SK-N-SH (cell line): Measurements from ENCODE around the gene ISM1. TPM values are rescaled to one million over a fixed set of nuclear protein-coding genes. Genes with fewer than 3 reads are reported as not detected.

Source experiments
- CTCF ChIA-PET: fragments of 300-600, 350-600 bp; formaldehyde crosslinking; extraction: SDS; loops from one replicate; lab custom pipeline; 2021; lab: Yijun Ruan, JAX
- POLR2A ChIA-PET: fragments of 350-600 bp; sonication (Branson Sonifier 250); formaldehyde crosslinking; extraction: SDS; loops from one replicate; lab custom pipeline; 2020; ENCODE audit warnings: antibody characterized with exemption, inconsistent platforms; lab: Yijun Ruan, JAX
- DNase-seq: peaks from one replicate; pipeline ENCODE4 v3.0.0; 2012
- H2AFZ ChIP-seq: fragments of 200-600 bp; sonication (generic); 2 replicates; pipeline ENCODE4 v1.8.1; 2016; ENCODE audit warnings: antibody characterized with exemption, mild to moderate bottlenecking, low read depth
- H3F3A ChIP-seq: fragments of 200-600 bp; sonication (generic); replicated peaks from 2 replicates; pipeline ENCODE3; 2016; ENCODE audit warnings: antibody characterized with exemption, mild to moderate bottlenecking; ENCODE audit not compliant: insufficient read depth
- H3K27ac ChIP-seq, 2 experiments: fragments of 200-500 bp in 1 of 2; fragments of 200-600 bp in 1 of 2; sonication (Bioruptor generic) in 1 of 2; sonication (generic), shearing (Covaris generic) in 1 of 2; 2 replicates each; pipeline versions ENCODE4 v1.5.1 to v1.6.1; 2014 to 2016; ENCODE audit warnings: low read depth in 2 of 2, inconsistent platforms in 1 of 2, low read length in 1 of 2, mild to moderate bottlenecking in 1 of 2, mixed read lengths in 1 of 2
- H3K27me3 ChIP-seq: fragments of 200-600 bp; sonication (generic), shearing (Covaris generic); 2 replicates; pipeline ENCODE4 v1.6.1; 2016; ENCODE audit warnings: mixed run types; ENCODE audit not compliant: insufficient read depth
- H3K36me3 ChIP-seq, 2 experiments: fragments of 200-500 bp in 1 of 2; fragments of 200-600 bp in 1 of 2; sonication (Bioruptor generic) in 1 of 2; sonication (generic) in 1 of 2; replicated peaks in 1 of 2; 2 replicates each; pipeline versions ENCODE3 to v1.5.1; 2014 to 2016; ENCODE audit warnings: low read length in 1 of 2, mild to moderate bottlenecking in 1 of 2; ENCODE audit not compliant: insufficient read depth in 2 of 2, control insufficient read depth in 1 of 2
- H3K4me1 ChIP-seq, 2 experiments: fragments of 200-500 bp in 1 of 2; fragments of 200-600 bp in 1 of 2; sonication (Bioruptor generic) in 1 of 2; sonication (generic), shearing (Covaris generic) in 1 of 2; 2 replicates each; pipeline versions ENCODE4 v1.5.1 to v1.6.1; 2014 to 2016; ENCODE audit warnings: low read depth in 1 of 2, low read length in 1 of 2, mixed run types in 1 of 2; ENCODE audit not compliant: insufficient read depth in 2 of 2, control insufficient read depth in 1 of 2
- H3K4me2 ChIP-seq: fragments of 200-600 bp; sonication (generic), shearing (Covaris generic); 2 replicates; pipeline ENCODE4 v1.6.1; 2017; ENCODE audit warnings: mixed run types
- H3K4me3 ChIP-seq, 2 experiments: fragments of 200-500 bp in 1 of 2; fragments of 200-600 bp in 1 of 2; sonication (Bioruptor generic) in 1 of 2; sonication (generic), shearing (Covaris generic) in 1 of 2; 2 replicates each; pipeline versions ENCODE4 v1.5.1 to v1.8.1; 2014 to 2016; ENCODE audit warnings: low read depth in 2 of 2, inconsistent platforms in 1 of 2, low read length in 1 of 2, mild to moderate bottlenecking in 1 of 2, mixed read lengths in 1 of 2, moderate library complexity in 1 of 2
- H3K79me2 ChIP-seq: fragments of 200-600 bp; sonication (generic); 2 replicates; pipeline ENCODE4 v1.8.1; 2017; ENCODE audit warnings: mild to moderate bottlenecking; ENCODE audit not compliant: insufficient read depth
- H3K9ac ChIP-seq: fragments of 200-600 bp; sonication (generic); 2 replicates; pipeline ENCODE4 v1.6.1; 2017; ENCODE audit warnings: mixed run types
- H3K9me2 ChIP-seq: fragments of 200-600 bp; sonication (generic); 2 replicates; pipeline ENCODE4 v1.6.1; 2017; ENCODE audit warnings: mixed run types
- H3K9me3 ChIP-seq: fragments of 200-600 bp; sonication (generic); 2 replicates; pipeline ENCODE4 v1.6.1; 2017; ENCODE audit warnings: mixed run types, mild to moderate bottlenecking, moderate library complexity
- H4K20me1 ChIP-seq: fragments of 200-600 bp; sonication (generic); 2 replicates; pipeline ENCODE4 v1.6.1; 2017; ENCODE audit warnings: mild to moderate bottlenecking, mixed run types; ENCODE audit not compliant: insufficient read depth
- CHD2 ChIP-seq: fragments of 150-350 bp; IDR thresholded peaks from 2 replicates; pipeline ENCODE4 v1.6.1; 2018; ENCODE audit warnings: low read length; ENCODE audit not compliant: partially characterized antibody
- CTCF ChIP-seq: fragments of 200-600 bp; sonication (generic); IDR thresholded peaks from 2 replicates; pipeline ENCODE4 v1.6.1; 2017; ENCODE audit warnings: antibody characterized with exemption, mild to moderate bottlenecking, moderate library complexity
- ELF1 ChIP-seq: IDR thresholded peaks from 2 replicates; pipeline ENCODE4 v1.4.0; 2012
- EP300 ChIP-seq, 2 experiments: IDR thresholded peaks; 2 replicates each; pipeline versions ENCODE4 v1.4.0 to v1.6.1; 2012; ENCODE audit warnings: borderline replicate concordance in 1 of 2, low read depth in 1 of 2, low read length in 1 of 2
- EZH2phosphoT487 ChIP-seq: fragments of 200-600 bp; sonication (generic); IDR thresholded peaks from 2 replicates; pipeline ENCODE4 v1.6.1; 2017; ENCODE audit warnings: low read depth, mixed run types, mild to moderate bottlenecking, antibody characterized with exemption, moderate library complexity, borderline replicate concordance
- FOSL2 ChIP-seq: IDR thresholded peaks from 2 replicates; pipeline ENCODE4 v1.4.0; 2012; ENCODE audit warnings: low read depth, mild to moderate bottlenecking, moderate library complexity, borderline replicate concordance
- FOXJ3 ChIP-seq: sonication (generic); formaldehyde crosslinking; IDR thresholded peaks from 2 replicates; pipeline ENCODE4 v1.5.1; 2020; ENCODE audit warnings: mild to moderate bottlenecking, missing genetic modification reagents
- GATA2 ChIP-seq: sonication (generic); formaldehyde crosslinking; IDR thresholded peaks from 2 replicates; pipeline ENCODE4 v1.5.0; 2020; ENCODE audit warnings: mild to moderate bottlenecking, missing genetic modification reagents
- IRF3 ChIP-seq: fragments of 150-350 bp; IDR thresholded peaks from 2 replicates; pipeline ENCODE4 v1.6.1; 2016; ENCODE audit warnings: mild to moderate bottlenecking, low read depth, low read length
- MEF2A ChIP-seq: IDR thresholded peaks from 2 replicates; pipeline ENCODE4 v1.4.0; 2012; ENCODE audit warnings: low read depth, borderline replicate concordance
- MXI1 ChIP-seq: IDR thresholded peaks from 2 replicates; pipeline ENCODE4 v1.6.1; 2012; ENCODE audit warnings: mild to moderate bottlenecking, low read depth, low read length, improper control_type of control experiment
- NFIC ChIP-seq: IDR thresholded peaks from 2 replicates; pipeline ENCODE4 v1.4.0; 2012; ENCODE audit warnings: borderline replicate concordance
- PBX3 ChIP-seq: IDR thresholded peaks from 2 replicates; pipeline ENCODE4; 2012
- POLR2AphosphoS5 ChIP-seq: IDR thresholded peaks from 2 replicates; pipeline ENCODE4 v1.6.1; 2012; ENCODE audit warnings: low read depth, low read length
- SIN3A ChIP-seq: IDR thresholded peaks from 2 replicates; pipeline ENCODE4 v1.6.1; 2012; ENCODE audit warnings: low read depth, mild to moderate bottlenecking, low read length, moderate library complexity, borderline replicate concordance
- TCF12 ChIP-seq: IDR thresholded peaks from 2 replicates; pipeline ENCODE4 v1.4.0; 2012
- USF1 ChIP-seq: IDR thresholded peaks from 2 replicates; pipeline ENCODE4 v1.4.0; 2012; ENCODE audit warnings: low read depth, borderline replicate concordance
- USF2 ChIP-seq: fragments of 150-350 bp; IDR thresholded peaks from 2 replicates; pipeline ENCODE4 v1.6.1; 2017; ENCODE audit warnings: antibody characterized with exemption, low read length, low read depth, borderline replicate concordance
- WGBS: methylation state at CpG from one replicate; pipeline ENCODE4 v1.1.6; 2017; ENCODE audit warnings: low lambda C conversion rate; 5-methylcytosine and 5-hydroxymethylcytosine counted together
- polyA plus RNA-seq, 3 experiments: library from polyadenylated mRNA; depleted of rRNA; stranded (reverse); fragments of >200 nt; gene quantifications; 2 replicates each; pipeline ENCODE4 v1.2.3, GENCODE V29; 2012

The ISM1 gene
- polyA plus RNA-seq, 1 of the 3 experiments (the other 2 are of a cell fraction), result not detected

- Histone ChIP-seq H4K20me1 (no peaks in the 10 kb centered on the region), H3K27ac (no peak overlapping the region), H3K9ac (no peak overlapping the region), H3K4me1 (no peaks in the 10 kb centered on the region), H3K4me2 (no peak overlapping the region), H3K36me3 (no peaks in the 10 kb centered on the region), H3K4me3 (no peak overlapping the region), H3K79me2 (no peaks in the 10 kb centered on the region), H3F3A (no peaks in the 10 kb centered on the region), H3K9me2 (no peaks in the 10 kb centered on the region), H2AFZ (no peak overlapping the region), H3K9me3 (no peaks in the 10 kb centered on the region), H3K27me3 (no peaks in the 10 kb centered on the region)
- 28% methylated on average over 2 of the region's 2 CpGs for WGBS
- ChIA-PET CTCF (no interaction called here), POLR2A (no interaction called here)
- TF ChIP-seq USF1, result no peak
- TF ChIP-seq USF2, result no peak
- no peak for TF ChIP-seq ELF1
- no peak for TF ChIP-seq NFIC
- TF ChIP-seq MXI1, result no peak
- TF ChIP-seq GATA2 (CRISPR knock-in tag), result no peak
- no peak for TF ChIP-seq FOSL2
- no peak for TF ChIP-seq EP300 (IDR thresholded peaks at IDR 0.05; ENCODE audit: borderline replicate concordance in 1 of 2, low read depth in 1 of 2, low read length in 1 of 2)
- TF ChIP-seq MEF2A, result no peak
- TF ChIP-seq CHD2, result no peak
- TF ChIP-seq CTCF, result no peak
- TF ChIP-seq SIN3A, result no peak
- TF ChIP-seq POLR2AphosphoS5, result no peak
- TF ChIP-seq TCF12, result no peak
- no peak for TF ChIP-seq IRF3
- no peak for TF ChIP-seq FOXJ3 (CRISPR knock-in tag)
- TF ChIP-seq PBX3, result no peak
- no peak for TF ChIP-seq EZH2phosphoT487
- no peak for DNase-seq
Measured at GRCh38 chr20:13207016-13207415, 14.1 kb upstream of the ISM1 start.
